ENCODE measurements around the gene CRIM1.

DNA sequence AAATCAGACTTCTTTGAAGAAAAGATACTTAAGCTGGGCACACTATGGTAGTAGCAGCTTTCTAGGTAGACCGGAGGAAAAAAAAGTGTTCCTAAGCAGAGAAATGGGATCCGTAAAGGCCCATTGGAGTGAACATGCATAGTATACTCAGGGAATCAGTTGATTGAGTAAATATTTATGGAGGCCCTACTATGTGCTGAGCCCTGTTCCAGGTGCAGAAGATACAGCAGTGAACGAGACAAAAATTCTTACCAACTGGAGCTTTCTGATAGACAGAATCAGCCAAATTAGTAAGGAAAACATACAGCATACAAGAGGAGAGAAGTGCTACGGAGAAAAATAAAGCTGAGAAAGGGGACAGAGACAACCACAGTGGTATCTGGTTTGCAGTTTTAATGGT, 28.1 kb downstream of the CRIM1 start:
- no peak for TF ChIP-seq CTCF (IDR thresholded peaks at IDR 0.05; ENCODE audit: low read depth, low read length, missing input control)
- no peak for TF ChIP-seq RAD21 (IDR thresholded peaks at IDR 0.05)
- TF ChIP-seq JUND (IDR thresholded peaks at IDR 0.05) = no peak
- TF ChIP-seq EGR1 (IDR thresholded peaks at IDR 0.05; ENCODE audit: low read depth in 2 of 2) = no peak
- no peak for TF ChIP-seq GABPA (IDR thresholded peaks at IDR 0.05 in 1 of 2, conservative IDR thresholded peaks at IDR 0.05 in 1 of 2)
- no peak for TF ChIP-seq HNF4A (conservative IDR thresholded peaks at IDR 0.05)
- TF ChIP-seq SP1 (IDR thresholded peaks at IDR 0.05) = no peak
- TF ChIP-seq ZBTB33 (IDR thresholded peaks at IDR 0.05) = no peak
